Adrenal gland (tissue), 12 donors: ENCODE results near the gene PRR16. TPM values are rescaled to one million over a fixed set of nuclear protein-coding genes. Genes with fewer than 3 reads are reported as not detected.

Experiments
- DNase-seq, 7 donors: peaks; one replicate each; pipeline ENCODE4 v3.0.0-alpha.2; 2019 to 2020
- H3K27ac ChIP-seq, 5 donors: fragments of 200-600 bp; sonication (generic) in 4 of 5; 1 replicate in 3 of 5; 2 replicates in 2 of 5; pipeline versions ENCODE4 v1.5.1 to v1.8.0; 2016 to 2020; ENCODE audit warnings: mild to moderate bottlenecking in 1 of 5
- H3K27me3 ChIP-seq: fragments of 200-600 bp; 2 replicates; pipeline ENCODE4 v1.8.0; 2021
- H3K36me3 ChIP-seq, 2 donors: fragments of 200-600 bp; replicated peaks in 1 of 2; 1 replicate in 1 of 2; 2 replicates in 1 of 2; pipeline versions ENCODE4 v1.5.1 to v1.8.0; 2018 to 2022
- H3K4me1 ChIP-seq, 2 donors: fragments of 200-600 bp; replicated peaks in 1 of 2; 1 replicate in 1 of 2; 2 replicates in 1 of 2; pipeline versions ENCODE4 v1.5.1 to v1.8.0; 2018 to 2021
- H3K4me3 ChIP-seq, 4 donors: fragments of 200-600 bp; sonication (generic) in 3 of 4; one replicate each; pipeline ENCODE4 v1.5.1; 2016 to 2018
- H3K9me3 ChIP-seq, 3 donors: fragments of 200-600 bp; sonication (generic) in 1 of 3; replicated peaks in 1 of 3; 1 replicate in 2 of 3; 2 replicates in 1 of 3; pipeline versions ENCODE4 v1.5.1 to v1.8.0; 2016 to 2021
- POLR2A ChIP-seq, 2 donors: fragments of 450-650 bp; IDR thresholded peaks; one replicate each; pipeline ENCODE4 v1.6.1; 2017; ENCODE audit warnings: antibody characterized with exemption in 2 of 2, mild to moderate bottlenecking in 2 of 2, moderate library complexity in 1 of 2
- WGBS, 4 donors: extraction: QIAGEN DNeasy Blood & Tissue Kit in 2 of 4; methylation state at CpG; one replicate each; pipeline versions ENCODE4 v1.1.5 to v1.1.7; 2013 to 2017; 5-methylcytosine and 5-hydroxymethylcytosine counted together
- intact Hi-C, 2 donors: fragments of 100-400 bp; cut with DNase I; formaldehyde crosslinking; loops; one replicate each; pipeline versions ENCODE4 v1.14.1 to v1.15.0; 2022 to 2023
- polyA plus RNA-seq, 3 donors: library from polyadenylated mRNA; stranded (reverse); fragments of 200-250 nt in 2 of 3; fragments of 350-450 nt in 1 of 3; fragmentation: Illumina TruSeq in 1 of 3; extraction: RNeasy Lipid Tissue Mini Kit (QIAGEN cat#74804) in 1 of 3; gene quantifications; one replicate each; pipeline ENCODE4 v1.2.3, GENCODE V29; 2013 to 2014
- total RNA-seq, 9 donors: library from RNA; depleted of rRNA in 4 of 9; stranded (reverse); fragments of >200 nt in 4 of 9; fragments of 120-200 nt in 1 of 9; fragmentation: NEBNext Ultra II Directional in 1 of 9; extraction: Animal tissue kit (Norgen Biotek cat#: 25700) in 1 of 9; gene quantifications; one replicate each; pipeline versions ENCODE4 v1.1.0 to v1.2.4, GENCODE V29; 2013 to 2023
- TF ChIP-seq, protein P1 (sequence below), 6 experiments: fragments of 450-650 bp in 4 of 6; fragments of 200-600 bp in 2 of 6; sonication (generic) in 1 of 6; IDR thresholded peaks; 1 replicate in 5 of 6; 2 replicates in 1 of 6; pipeline versions ENCODE4 v1.5.1 to v1.8.0; 2016 to 2021; ENCODE audit warnings: antibody characterized with exemption in 6 of 6, mild to moderate bottlenecking in 2 of 6, moderate library complexity in 1 of 6
- donor health status: healthy with polysubstance abuse.
- donor health status: Bipolar disorder and iron deficiency.
- donor health status: DM: yes; HTN: yes; CAD: no.
- donor health status: DM: no; HTN: no; CAD: no.
- donor health status: DM: no; HTN: no; CAD: no.
- donor health status: DM: yes; HTN: yes; CAD: no.

The PRR16 gene
- total and polyA plus RNA-seq, 12 donors, result 0.17 to 22.6 (median 3.0) TPM

DNA sequence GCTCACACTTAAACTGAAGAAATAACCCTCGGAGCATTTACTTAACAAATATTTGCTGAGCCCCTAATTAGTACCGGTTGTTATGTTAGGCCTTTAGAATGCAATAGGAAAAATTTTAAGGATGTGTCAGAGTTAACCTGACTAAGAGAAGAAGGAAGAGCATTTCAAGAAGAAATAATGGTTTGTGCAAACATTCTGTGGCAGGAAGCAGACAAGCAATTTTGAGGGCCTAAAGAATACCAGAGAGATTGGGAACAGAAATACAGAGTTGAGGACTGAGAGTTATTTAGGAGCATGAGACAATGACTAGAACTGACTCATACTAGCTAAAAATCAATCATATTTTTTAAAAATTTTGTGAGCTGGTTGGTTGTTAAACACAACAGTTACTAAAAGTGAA, 218.8 kb downstream of the PRR16 start:
- H3K27me3 ChIP-seq, result no peaks in the 10 kb centered on the region
- H3K27ac ChIP-seq, result no peak overlapping the region
- H3K9me3 ChIP-seq, result no peaks in the 10 kb centered on the region
- no peak for DNase-seq
- 82 to 85% (median 83%) methylated on average over 2 of the region's 2 CpGs for WGBS, 4 donors
- no peak overlapping the region for H3K4me3 ChIP-seq
- intact Hi-C loops, result no loop called here
- TF ChIP-seq, protein P1, sequence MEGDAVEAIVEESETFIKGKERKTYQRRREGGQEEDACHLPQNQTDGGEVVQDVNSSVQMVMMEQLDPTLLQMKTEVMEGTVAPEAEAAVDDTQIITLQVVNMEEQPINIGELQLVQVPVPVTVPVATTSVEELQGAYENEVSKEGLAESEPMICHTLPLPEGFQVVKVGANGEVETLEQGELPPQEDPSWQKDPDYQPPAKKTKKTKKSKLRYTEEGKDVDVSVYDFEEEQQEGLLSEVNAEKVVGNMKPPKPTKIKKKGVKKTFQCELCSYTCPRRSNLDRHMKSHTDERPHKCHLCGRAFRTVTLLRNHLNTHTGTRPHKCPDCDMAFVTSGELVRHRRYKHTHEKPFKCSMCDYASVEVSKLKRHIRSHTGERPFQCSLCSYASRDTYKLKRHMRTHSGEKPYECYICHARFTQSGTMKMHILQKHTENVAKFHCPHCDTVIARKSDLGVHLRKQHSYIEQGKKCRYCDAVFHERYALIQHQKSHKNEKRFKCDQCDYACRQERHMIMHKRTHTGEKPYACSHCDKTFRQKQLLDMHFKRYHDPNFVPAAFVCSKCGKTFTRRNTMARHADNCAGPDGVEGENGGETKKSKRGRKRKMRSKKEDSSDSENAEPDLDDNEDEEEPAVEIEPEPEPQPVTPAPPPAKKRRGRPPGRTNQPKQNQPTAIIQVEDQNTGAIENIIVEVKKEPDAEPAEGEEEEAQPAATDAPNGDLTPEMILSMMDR (IDR thresholded peaks at IDR 0.05), result no peak
- no peak for TF ChIP-seq POLR2A (IDR thresholded peaks at IDR 0.05)
- H3K4me1 ChIP-seq, result no peaks in the 10 kb centered on the region
- no peaks in the 10 kb centered on the region for H3K36me3 ChIP-seq

DNA sequence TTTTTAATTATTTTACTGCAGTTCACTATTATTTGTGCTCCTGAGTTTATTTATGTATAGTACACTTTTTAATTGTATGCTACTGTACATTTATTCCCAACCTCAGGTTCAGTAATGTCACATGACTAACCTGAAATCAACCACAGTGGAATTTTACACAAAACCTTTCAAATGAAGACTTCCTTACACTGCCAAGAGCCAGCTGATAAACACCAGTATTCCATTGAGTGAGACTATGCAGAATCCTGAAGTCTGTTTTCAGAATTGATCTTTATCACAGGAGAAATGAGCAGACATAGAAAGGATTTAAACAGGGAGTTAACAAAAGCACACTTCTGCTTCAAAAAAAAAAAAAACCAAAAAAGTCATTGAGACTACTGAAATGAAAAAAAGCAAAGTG, 219.5 kb downstream of the PRR16 start:
- no peak for TF ChIP-seq POLR2A (IDR thresholded peaks at IDR 0.05)
- TF ChIP-seq, protein P1 (IDR thresholded peaks at IDR 0.05), result no peak
- intact Hi-C loops, result no loop called here
- Histone ChIP-seq H3K4me3 (no peak overlapping the region), H3K4me1 (no peaks in the 10 kb centered on the region), H3K27me3 (no peaks in the 10 kb centered on the region), H3K36me3 (no peaks in the 10 kb centered on the region), H3K9me3 (no peaks in the 10 kb centered on the region), H3K27ac (no peak overlapping the region)
- no peak for DNase-seq

DNA sequence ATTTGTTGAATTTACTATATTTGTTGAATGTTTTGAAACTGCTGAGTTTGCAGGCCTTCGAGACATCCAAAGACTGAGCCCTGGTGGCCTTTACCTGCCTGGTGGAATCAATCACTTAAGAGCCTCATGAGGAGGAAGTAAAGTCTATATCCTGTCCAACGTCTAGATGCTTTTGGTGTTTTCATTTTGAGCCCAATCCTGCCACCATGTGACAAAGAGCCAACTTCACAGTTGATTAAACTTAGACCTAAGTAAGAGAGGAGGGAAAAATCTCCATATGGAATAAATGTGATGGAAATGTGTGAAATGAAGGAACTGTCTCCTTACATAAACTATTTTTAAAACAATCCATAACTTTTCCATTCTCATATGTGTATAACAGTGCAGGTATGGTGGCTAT, 220.1 kb downstream of the PRR16 start:
- Histone ChIP-seq H3K27me3 (no peaks in the 10 kb centered on the region), H3K36me3 (no peaks in the 10 kb centered on the region), H3K4me1 (no peaks in the 10 kb centered on the region), H3K4me3 (no peak overlapping the region), H3K9me3 (no peaks in the 10 kb centered on the region), H3K27ac (no peak overlapping the region)
- no peak for DNase-seq
- intact Hi-C loops, result no loop called here
- WGBS, 4 donors, result 40 to 53% (median 50%) methylated on average over 2 of the region's 2 CpGs
- TF ChIP-seq, protein P1 (IDR thresholded peaks at IDR 0.05), result no peak
- TF ChIP-seq POLR2A (IDR thresholded peaks at IDR 0.05), result no peak

DNA sequence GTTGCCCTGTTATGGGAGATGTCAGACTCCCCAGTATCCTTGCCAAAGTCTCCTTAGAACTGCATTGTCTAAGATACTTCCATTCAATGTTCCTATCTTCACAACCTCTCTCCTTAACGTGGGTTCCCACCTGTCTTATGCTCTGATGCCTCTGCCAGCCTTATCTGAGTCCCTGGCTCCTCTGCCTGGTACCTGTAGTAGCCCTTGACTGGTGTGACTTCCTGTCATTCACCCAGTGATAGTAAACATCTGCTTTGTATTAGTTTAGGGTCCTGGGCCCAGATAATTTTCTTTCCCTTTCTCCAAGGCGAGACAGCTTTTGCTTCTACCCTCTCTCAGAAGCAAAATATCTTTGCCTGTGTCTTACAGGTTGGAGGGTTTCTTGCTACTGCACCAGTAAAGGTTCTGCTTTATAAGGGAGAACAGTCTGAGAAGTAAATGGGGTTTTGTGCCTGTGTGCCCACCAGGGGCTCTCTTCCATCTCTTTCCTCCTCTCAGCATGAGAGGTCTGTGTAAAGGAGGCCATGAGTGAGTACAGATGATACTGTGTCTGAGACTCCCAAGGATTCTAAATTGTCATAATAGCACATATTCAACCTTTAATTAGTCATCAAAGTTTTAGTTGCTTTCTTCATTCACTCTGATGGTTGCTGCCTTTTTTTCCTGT, 220.8 kb downstream of the PRR16 start:
- DNase-seq, result no peak
- no peaks in the 10 kb centered on the region for H3K4me1 ChIP-seq
- H3K4me3 ChIP-seq, result no peak overlapping the region
- H3K27ac ChIP-seq, result no peak overlapping the region
- no peaks in the 10 kb centered on the region for H3K9me3 ChIP-seq
- 54 to 64% (median 55%) methylated on average over 2 of the region's 2 CpGs for WGBS, 4 donors
- H3K27me3 ChIP-seq, result no peaks in the 10 kb centered on the region
- no peaks in the 10 kb centered on the region for H3K36me3 ChIP-seq
- TF ChIP-seq, protein P1 (IDR thresholded peaks at IDR 0.05), result no peak
- no peak for TF ChIP-seq POLR2A (IDR thresholded peaks at IDR 0.05)
- intact Hi-C loops, result no loop called here
